Fibroblast of villous mesenchyme (primary cell): ENCODE results near the gene NRIP3. TPM values are rescaled to one million over a fixed set of nuclear protein-coding genes. Genes with fewer than 3 reads are reported as not detected.
A peak's percentile ranks its signal among the peaks of the same experiment; 100 is the strongest.
"Not testable (repeated sequence)": the region's sequence is repeated elsewhere in the genome, so short reads cannot be mapped to it uniquely, and the experiment has no call there.

Experiments
- DNase-seq: peaks from one replicate; pipeline ENCODE4 v3.0.0-alpha.2; 2010; ENCODE audit warnings: low read depth
- H3K4me3 ChIP-seq: 2 replicates; pipeline ENCODE4 v1.5.1; 2011; ENCODE audit warnings: low read depth, mild to moderate bottlenecking, low read length
- total RNA-seq: library from RNA; depleted of rRNA; stranded (reverse); fragments of >200 nt; gene quantifications from 2 replicates; pipeline ENCODE4 v1.2.3, GENCODE V29; 2012
- TF ChIP-seq, protein P1 (sequence below): IDR thresholded peaks from 2 replicates; pipeline ENCODE4 v1.5.1; 2012; ENCODE audit warnings: low read depth, mild to moderate bottlenecking, low read length; ENCODE audit not compliant: insufficient read depth

Gene NRIP3
- total RNA-seq, 1 donor, result 10.8 TPM

DNA sequence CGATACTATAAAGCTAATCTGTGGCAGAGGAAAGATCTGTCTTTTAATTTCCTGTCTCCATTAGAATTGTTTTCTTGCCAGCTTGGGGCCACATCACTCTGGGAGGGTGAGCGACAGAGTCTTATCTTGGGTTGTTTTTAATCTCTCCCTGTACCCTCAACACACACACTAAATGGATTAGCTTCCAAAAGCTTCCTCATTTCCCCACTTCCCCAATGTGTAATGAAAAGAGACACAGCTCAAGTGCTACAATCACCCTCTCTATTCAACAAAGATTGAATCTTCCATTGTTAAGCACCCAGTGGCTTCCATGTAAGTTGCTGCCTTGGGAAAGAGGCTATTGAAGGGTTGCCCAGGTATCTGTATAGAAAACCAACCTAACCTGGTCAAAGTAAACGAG lies 54.9 kb downstream of the NRIP3 start:
- no peak for DNase-seq
- TF ChIP-seq, protein P1, sequence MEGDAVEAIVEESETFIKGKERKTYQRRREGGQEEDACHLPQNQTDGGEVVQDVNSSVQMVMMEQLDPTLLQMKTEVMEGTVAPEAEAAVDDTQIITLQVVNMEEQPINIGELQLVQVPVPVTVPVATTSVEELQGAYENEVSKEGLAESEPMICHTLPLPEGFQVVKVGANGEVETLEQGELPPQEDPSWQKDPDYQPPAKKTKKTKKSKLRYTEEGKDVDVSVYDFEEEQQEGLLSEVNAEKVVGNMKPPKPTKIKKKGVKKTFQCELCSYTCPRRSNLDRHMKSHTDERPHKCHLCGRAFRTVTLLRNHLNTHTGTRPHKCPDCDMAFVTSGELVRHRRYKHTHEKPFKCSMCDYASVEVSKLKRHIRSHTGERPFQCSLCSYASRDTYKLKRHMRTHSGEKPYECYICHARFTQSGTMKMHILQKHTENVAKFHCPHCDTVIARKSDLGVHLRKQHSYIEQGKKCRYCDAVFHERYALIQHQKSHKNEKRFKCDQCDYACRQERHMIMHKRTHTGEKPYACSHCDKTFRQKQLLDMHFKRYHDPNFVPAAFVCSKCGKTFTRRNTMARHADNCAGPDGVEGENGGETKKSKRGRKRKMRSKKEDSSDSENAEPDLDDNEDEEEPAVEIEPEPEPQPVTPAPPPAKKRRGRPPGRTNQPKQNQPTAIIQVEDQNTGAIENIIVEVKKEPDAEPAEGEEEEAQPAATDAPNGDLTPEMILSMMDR, result no peak
- H3K4me3 ChIP-seq, result no peak overlapping the region

DNA sequence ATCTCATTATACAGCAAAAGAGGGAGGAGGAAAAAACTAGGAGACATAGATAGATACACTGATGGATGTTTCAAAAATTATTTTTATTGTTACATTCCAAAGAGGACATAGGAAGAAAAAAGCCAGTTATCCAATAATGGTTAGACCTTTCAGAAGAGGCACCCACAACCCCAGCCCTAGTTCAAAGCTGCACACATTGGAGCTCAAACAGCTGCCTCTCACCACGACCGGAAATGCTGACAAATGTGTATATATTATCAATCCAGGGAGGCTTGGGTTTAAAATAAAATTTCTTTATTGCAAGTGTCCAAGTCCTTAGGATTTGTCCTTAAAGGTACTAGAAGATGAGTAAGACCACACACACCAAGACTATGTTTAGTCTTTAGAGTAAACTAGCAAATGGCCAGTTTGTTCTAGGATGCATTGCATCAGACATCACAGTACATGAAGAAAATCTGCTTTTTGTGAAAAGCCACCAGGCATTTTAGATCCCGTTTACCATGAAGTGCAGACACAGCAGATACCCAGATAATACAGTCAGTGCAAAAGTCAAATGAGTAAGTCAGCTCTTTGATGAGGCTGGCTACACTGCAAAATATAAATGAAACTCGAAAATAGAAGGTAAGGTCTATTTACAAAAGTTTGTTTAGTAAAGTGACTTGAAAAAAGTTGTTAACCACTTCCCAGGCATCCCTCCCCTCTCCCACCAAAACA lies 56.4 kb downstream of the NRIP3 start:
- no peak overlapping the region for H3K4me3 ChIP-seq
- TF ChIP-seq, protein P1, result no peak
- DNase-seq, result peak; percentile 88

DNA sequence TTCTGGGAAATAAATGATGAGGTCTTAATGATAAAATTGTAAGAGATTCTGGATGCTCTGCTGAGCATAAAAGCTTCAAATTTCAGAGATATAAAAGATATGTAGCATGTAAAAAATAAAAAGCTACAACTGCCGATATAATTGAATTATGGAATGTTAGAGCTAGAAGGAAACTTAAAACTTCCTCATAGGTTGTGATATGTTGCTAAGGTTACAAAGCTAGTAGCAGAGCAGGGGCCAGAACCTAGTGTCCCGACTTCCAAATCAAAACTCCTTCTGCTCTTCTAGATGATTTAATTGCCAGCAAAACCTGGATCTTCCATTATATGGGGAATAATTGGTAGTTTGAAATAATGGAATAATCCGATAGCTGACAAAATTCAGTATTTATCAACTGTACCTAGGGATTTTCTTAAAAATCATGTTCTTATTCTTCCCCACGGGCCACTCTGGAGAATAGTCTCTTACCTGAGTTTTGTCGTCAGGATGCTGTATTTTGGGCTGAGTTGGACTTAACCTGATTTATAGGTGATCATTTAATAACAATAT lies 61.2 kb downstream of the NRIP3 start, which contains the start of gene ASCL3:
Gene ASCL3 (minus strand): TSS at position 499 of the 549 bp plus-strand sequence. CDS start 4,855 bp downstream, outside the sequence.
- TF ChIP-seq, protein P1, result no peak
- no peak within 1 kb of the TSS for H3K4me3 ChIP-seq
- DNase-seq, result no peak

DNA sequence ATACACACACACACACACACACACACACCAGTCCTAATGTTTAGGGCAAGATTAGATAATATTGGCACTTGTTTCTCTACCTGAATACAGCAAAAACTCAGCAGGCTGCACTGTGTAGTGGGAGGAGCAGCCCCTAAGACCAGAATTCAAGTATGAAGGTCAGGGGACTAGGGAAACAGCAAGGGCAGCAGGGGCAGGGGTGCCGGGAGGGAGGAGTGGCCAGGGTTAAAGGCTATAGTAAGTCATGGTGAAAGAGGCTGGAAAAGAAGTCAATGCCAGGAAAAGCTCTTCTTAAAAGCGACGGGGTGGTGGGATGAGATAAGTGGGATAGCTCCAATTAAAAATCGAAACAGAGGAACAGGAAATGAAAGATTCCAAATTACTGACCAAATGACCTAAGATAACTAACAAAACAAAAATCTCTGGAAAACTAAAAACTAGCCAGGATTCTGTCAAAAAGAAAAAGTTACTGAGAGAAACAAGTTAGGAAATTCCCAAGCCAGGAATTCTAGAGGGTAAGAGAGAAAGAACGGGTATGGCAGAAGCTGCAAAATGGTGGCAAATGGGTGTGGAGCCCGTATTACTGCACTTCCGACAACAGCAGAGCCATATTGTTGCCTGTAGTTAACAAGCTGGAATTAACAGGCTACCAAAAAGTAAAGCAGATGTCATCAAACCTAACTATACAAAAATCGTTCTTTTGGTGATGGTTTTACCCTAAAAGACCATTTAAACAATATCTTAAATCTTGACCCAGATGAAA lies 62.3 kb downstream of the NRIP3 start:
- H3K4me3 ChIP-seq, result no peak overlapping the region
- TF ChIP-seq, protein P1, result no peak
- DNase-seq, result no peak

DNA sequence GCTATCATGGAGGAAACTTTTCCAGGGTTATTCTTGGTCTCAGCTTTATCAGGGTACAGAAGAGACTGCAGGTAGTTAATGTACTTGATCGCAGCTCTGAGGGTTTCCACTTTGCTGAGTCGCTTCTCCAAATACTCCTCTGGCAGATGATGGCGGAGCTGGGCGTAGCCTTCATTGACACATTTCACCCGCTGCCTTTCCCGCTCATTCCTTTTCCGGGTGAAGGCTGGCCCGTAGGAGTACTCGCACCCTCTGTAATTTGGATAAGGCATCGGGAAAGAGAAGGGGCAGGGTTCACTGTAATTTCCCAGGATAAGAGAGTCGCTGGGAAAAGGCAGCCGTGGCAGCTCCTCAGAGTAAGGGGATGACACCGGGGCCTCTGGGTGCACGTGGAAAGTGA lies 66.1 kb downstream of the NRIP3 start:
- TF ChIP-seq, protein P1, result no peak
- no peak for DNase-seq
- H3K4me3 ChIP-seq, result no peak overlapping the region

DNA sequence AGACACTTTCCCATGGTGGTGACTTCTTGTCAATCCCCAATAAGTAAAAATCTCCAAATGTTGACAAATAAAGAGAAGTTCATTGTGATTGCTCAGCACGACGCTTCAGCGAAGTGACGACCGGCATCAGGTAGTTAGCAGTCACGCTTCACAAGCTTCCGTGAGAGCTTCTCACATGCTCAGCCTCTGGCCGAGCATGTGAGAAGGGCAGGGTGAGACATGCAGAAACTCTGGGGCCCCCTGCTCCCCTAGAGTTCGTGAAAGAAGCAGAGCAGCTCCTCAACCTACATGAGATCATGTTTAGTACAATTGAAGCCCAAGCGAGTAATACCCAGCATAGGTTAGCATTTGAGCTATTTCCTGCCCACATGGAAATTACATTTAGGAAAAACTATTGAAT lies 66.6 kb downstream of the NRIP3 start:
- no peak for DNase-seq
- TF ChIP-seq, protein P1, result no peak
- H3K4me3 ChIP-seq, result no peak overlapping the region

DNA sequence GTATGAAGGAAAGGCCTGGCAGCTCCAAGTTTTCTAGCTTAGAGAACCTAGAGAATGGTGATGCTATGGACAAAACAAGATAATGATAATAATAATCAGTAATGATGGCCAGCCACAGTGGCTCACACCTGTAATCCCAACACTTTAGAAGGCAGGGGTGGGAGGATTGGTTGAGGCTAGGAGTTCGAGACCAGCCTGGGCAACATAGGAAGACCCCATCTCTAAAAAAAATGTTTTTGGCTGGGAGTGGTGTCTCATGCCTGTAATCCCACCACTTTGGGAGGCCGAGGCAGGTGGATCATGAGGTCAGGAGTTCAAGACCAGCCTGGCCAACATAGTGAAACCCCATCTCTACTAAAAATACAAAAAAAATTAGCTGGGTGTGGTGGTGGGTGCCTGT lies 68.0 kb downstream of the NRIP3 start:
- DNase-seq, H3K4me3 ChIP-seq: not testable (repeated sequence)
